Measurements from ENCODE around the gene PPP1R13B. TPM values are rescaled to one million over a fixed set of nuclear protein-coding genes. Genes with fewer than 3 reads are reported as not detected.

Gene PPP1R13B
- total RNA-seq, 1 donor from 2014 or later = 40.3 TPM

GRCh38 chr14:103696070-103696402, 151.3 kb downstream of the PPP1R13B start:
- no peak for DNase-seq (ENCODE audit: low spot score, unreplicated experiment)
- H3K36me3 Mint-ChIP-seq (ENCODE audit: insufficient read depth) = peaks cover 4% of the 10 kb centered on the region
- H3K9me3 Mint-ChIP-seq (ENCODE audit: low read depth) = no peaks in the 10 kb centered on the region
- H3K27me3 Mint-ChIP-seq = no peaks in the 10 kb centered on the region
- TF ChIP-seq CTCF (IDR thresholded peaks at IDR 0.05; ENCODE audit: unreplicated experiment) = no peak
- H3K4me3 Mint-ChIP-seq (ENCODE audit: low read depth) = no peak overlapping the region
- H3K4me1 Mint-ChIP-seq (ENCODE audit: low read depth) = peaks cover 5% of the 10 kb centered on the region
- peak overlapping the region; percentile 87 for H3K27ac Mint-ChIP-seq

- H3K4me1 Mint-ChIP-seq (ENCODE audit: low read depth) = peaks cover 5% of the 10 kb centered on the region
- H3K36me3 Mint-ChIP-seq (ENCODE audit: insufficient read depth) = peaks cover 4% of the 10 kb centered on the region
- TF ChIP-seq CTCF (IDR thresholded peaks at IDR 0.05; ENCODE audit: unreplicated experiment) = no peak
- peak overlapping the region; percentile 87 for H3K27ac Mint-ChIP-seq
- H3K9me3 Mint-ChIP-seq (ENCODE audit: low read depth) = no peaks in the 10 kb centered on the region
- H3K27me3 Mint-ChIP-seq = no peaks in the 10 kb centered on the region
- DNase-seq (ENCODE audit: low spot score, unreplicated experiment) = no peak
- no peak overlapping the region for H3K4me3 Mint-ChIP-seq (ENCODE audit: low read depth)
Observed at GRCh38 chr14:103695296-103696069, 151.9 kb downstream of the PPP1R13B start.

GRCh38 chr14:103694572-103695026, 152.8 kb downstream of the PPP1R13B start:
- no peak for TF ChIP-seq CTCF (IDR thresholded peaks at IDR 0.05; ENCODE audit: unreplicated experiment)
- H3K36me3 Mint-ChIP-seq (ENCODE audit: insufficient read depth) = peaks cover 5% of the 10 kb centered on the region
- no peak overlapping the region for H3K4me3 Mint-ChIP-seq (ENCODE audit: low read depth)
- no peak for DNase-seq (ENCODE audit: low spot score, unreplicated experiment)
- no peak overlapping the region for H3K27ac Mint-ChIP-seq
- no peaks in the 10 kb centered on the region for H3K9me3 Mint-ChIP-seq (ENCODE audit: low read depth)
- H3K27me3 Mint-ChIP-seq = no peaks in the 10 kb centered on the region
- peaks cover 5% of the 10 kb centered on the region for H3K4me1 Mint-ChIP-seq (ENCODE audit: low read depth)

GRCh38 chr14:103693515-103693914, 153.9 kb downstream of the PPP1R13B start:
- no peak for DNase-seq (ENCODE audit: low spot score, unreplicated experiment)
- Mint-ChIP-seq H3K36me3 (ENCODE audit: insufficient read depth) (peaks cover 6% of the 10 kb centered on the region), H3K27me3 (no peaks in the 10 kb centered on the region), H3K4me3 (ENCODE audit: low read depth) (no peak overlapping the region), H3K9me3 (ENCODE audit: low read depth) (no peaks in the 10 kb centered on the region), H3K4me1 (ENCODE audit: low read depth) (peaks cover 5% of the 10 kb centered on the region), H3K27ac (no peak overlapping the region)
- TF ChIP-seq CTCF (IDR thresholded peaks at IDR 0.05; ENCODE audit: unreplicated experiment) = no peak

- H3K4me3 Mint-ChIP-seq (ENCODE audit: low read depth) = no peak overlapping the region
- peaks cover 10% of the 10 kb centered on the region for H3K36me3 Mint-ChIP-seq (ENCODE audit: insufficient read depth)
- H3K27me3 Mint-ChIP-seq = no peaks in the 10 kb centered on the region
- no peak for TF ChIP-seq CTCF (IDR thresholded peaks at IDR 0.05; ENCODE audit: unreplicated experiment)
- H3K27ac Mint-ChIP-seq = no peak overlapping the region
- no peaks in the 10 kb centered on the region for H3K9me3 Mint-ChIP-seq (ENCODE audit: low read depth)
- DNase-seq (ENCODE audit: low spot score, unreplicated experiment) = no peak
- peaks cover 5% of the 10 kb centered on the region for H3K4me1 Mint-ChIP-seq (ENCODE audit: low read depth)
Observed at GRCh38 chr14:103692871-103693270, 154.5 kb downstream of the PPP1R13B start.
